ENCODE data around the gene KRT85.
A peak's percentile ranks its signal among the peaks of the same experiment; 100 is the strongest.
"Not testable (repeated sequence)": the region's sequence is repeated elsewhere in the genome, so short reads cannot be mapped to it uniquely, and the experiment has no call there.

KRT85 gene

GRCh38 chr12:52323001-52323400, 44.3 kb downstream of the KRT85 start:
- DNase-seq = no peak

- no peak for DNase-seq
Observed at GRCh38 chr12:52322069-52322468, 45.2 kb downstream of the KRT85 start.

GRCh38 chr12:52321418-52321817, 45.9 kb downstream of the KRT85 start:
- DNase-seq = peak; percentile 53

GRCh38 chr12:52320784-52321400, 46.4 kb downstream of the KRT85 start, which contains the start of gene KRT83:
Gene KRT83, minus strand, starts transcription at chr12:52321398. Its CDS starts 63 bp downstream, at chr12:52321335.
- no peak for DNase-seq

GRCh38 chr12:52319097-52319496, 48.2 kb downstream of the KRT85 start:
- no peak for DNase-seq

GRCh38 chr12:52318241-52318990, 48.9 kb downstream of the KRT85 start:
- DNase-seq = no peak

- DNase-seq = no peak
Observed at GRCh38 chr12:52317468-52318052, 49.7 kb downstream of the KRT85 start.

- no peak for DNase-seq
Observed at GRCh38 chr12:52316701-52317100, 50.6 kb downstream of the KRT85 start.

- DNase-seq = no peak
Observed at GRCh38 chr12:52316290-52316689, 51.0 kb downstream of the KRT85 start.

GRCh38 chr12:52315721-52316120, 51.6 kb downstream of the KRT85 start:
- DNase-seq = not testable (repeated sequence)

- DNase-seq = no peak
Observed at GRCh38 chr12:52314511-52314910, 52.8 kb downstream of the KRT85 start.

- DNase-seq = no peak
Observed at GRCh38 chr12:52313926-52314325, 53.4 kb downstream of the KRT85 start.

- no peak for DNase-seq
Observed at GRCh38 chr12:52313461-52313860, 53.8 kb downstream of the KRT85 start.

- no peak for DNase-seq
Observed at GRCh38 chr12:52312086-52312485, 55.2 kb downstream of the KRT85 start.

GRCh38 chr12:52311285-52311648, 56.0 kb downstream of the KRT85 start:
- no peak for DNase-seq

GRCh38 chr12:52310622-52311284, 56.5 kb downstream of the KRT85 start:
- no peak for DNase-seq

All from DMS79 (cell line).